Dendritic cell treated with granulocyte-macrophage colony-stimulating factor and Interleukin-4, amounts not matched to agents 40 ng/mL and 50 ng/mL, for 4 days (primary cell): Measurements from ENCODE around the gene NEIL1.
"Not testable (repeated sequence)": the region's sequence is repeated elsewhere in the genome, so short reads cannot be mapped to it uniquely, and the experiment has no call there.

Experiments
- H3K27ac Mint-ChIP-seq: one replicate; pipeline ENCODE4 v1.8.0; 2022; ENCODE audit warnings: mild to moderate bottlenecking, mixed read lengths
- H3K27me3 Mint-ChIP-seq: one replicate; pipeline ENCODE4 v1.8.0; 2022; ENCODE audit warnings: mild to moderate bottlenecking, mixed read lengths
- H3K36me3 Mint-ChIP-seq: one replicate; pipeline ENCODE4 v1.8.0; 2022; ENCODE audit warnings: low read depth, mixed read lengths
- H3K4me1 Mint-ChIP-seq: one replicate; pipeline ENCODE4 v1.8.0; 2022; ENCODE audit warnings: low read depth, mixed read lengths
- H3K4me3 Mint-ChIP-seq: one replicate; pipeline ENCODE4 v1.8.0; 2022; ENCODE audit warnings: mild to moderate bottlenecking, moderate library complexity, mixed read lengths
- H3K9me3 Mint-ChIP-seq: one replicate; pipeline ENCODE4 v1.8.0; 2022; ENCODE audit warnings: mixed read lengths
- intact Hi-C: fragments of 100-400 bp; cut with micrococcal nuclease; formaldehyde crosslinking; loops from one replicate; pipeline ENCODE4 v1.15.0; 2022

NEIL1 gene

DNA sequence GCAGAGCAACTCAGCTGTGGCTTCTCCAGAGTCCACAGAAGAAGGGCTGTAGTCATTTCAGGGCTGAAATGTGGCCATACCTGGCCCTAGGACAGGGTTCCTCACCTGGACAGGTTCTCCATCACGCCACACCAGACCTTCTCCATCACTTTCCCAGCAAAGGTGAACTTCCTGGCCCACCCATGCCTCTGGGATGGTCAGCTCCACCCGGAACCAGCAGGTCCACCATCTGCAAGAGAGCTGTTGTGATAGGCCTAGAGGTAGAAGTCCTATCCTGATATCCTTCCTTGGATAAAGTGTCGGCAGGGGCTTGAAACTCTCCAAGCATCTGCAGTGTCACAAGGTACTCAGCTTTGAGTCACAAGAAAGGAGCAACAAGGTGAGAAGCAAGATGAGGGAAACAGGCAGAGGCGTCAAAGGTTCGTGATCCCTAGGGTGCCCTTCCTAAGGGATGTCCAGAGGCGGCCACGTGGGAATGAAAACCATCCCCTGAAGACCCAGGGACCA, 20.6 kb downstream of the NEIL1 start:
- no peaks in the 10 kb centered on the region for H3K9me3 Mint-ChIP-seq
- no peaks in the 10 kb centered on the region for H3K27me3 Mint-ChIP-seq
- peaks cover 23% of the 10 kb centered on the region for H3K4me1 Mint-ChIP-seq
- peaks cover 95% of the 10 kb centered on the region for H3K36me3 Mint-ChIP-seq
- H3K27ac Mint-ChIP-seq, result peak overlapping the region; percentile 97
- H3K4me3 Mint-ChIP-seq, result peak overlapping the region; percentile 85
- intact Hi-C loops, result loop anchor here (5.0 kb wide), 1 partner anchor 275 kb away; the partner anchor contains the start of gene IMP3

- peaks cover 23% of the 10 kb centered on the region for H3K4me1 Mint-ChIP-seq
- H3K27ac Mint-ChIP-seq, result peak within 1 kb of the TSS; percentile 97
- H3K36me3 Mint-ChIP-seq, result peaks cover 95% of the 10 kb centered on the region
- H3K27me3 Mint-ChIP-seq, result no peaks in the 10 kb centered on the region
- intact Hi-C loops, result loop anchor here (5.0 kb wide), 1 partner anchor 274 kb away; the partner anchor contains the start of gene IMP3
- H3K4me3 Mint-ChIP-seq, result peak within 1 kb of the TSS; percentile 85
- H3K9me3 Mint-ChIP-seq, result no peaks in the 10 kb centered on the region
These were observed 21.3 kb downstream of the NEIL1 start, which contains the start of gene MAN2C1 for GRCh38 chr15:75367913-75368688. Gene MAN2C1, minus strand, starts transcription at chr15:75368607. Its CDS starts 24 bp downstream, at chr15:75368583.

GRCh38 chr15:75368689-75369239, 21.9 kb downstream of the NEIL1 start:
- no peaks in the 10 kb centered on the region for H3K9me3 Mint-ChIP-seq
- peak overlapping the region; percentile 85 for H3K4me3 Mint-ChIP-seq
- H3K27me3 Mint-ChIP-seq, result no peaks in the 10 kb centered on the region
- peak overlapping the region; percentile 97 for H3K27ac Mint-ChIP-seq
- peaks cover 23% of the 10 kb centered on the region for H3K4me1 Mint-ChIP-seq
- peaks cover 94% of the 10 kb centered on the region for H3K36me3 Mint-ChIP-seq
- intact Hi-C loops, result loop anchor here (5.0 kb wide), 1 partner anchor 274 kb away; the partner anchor contains the start of gene IMP3

DNA sequence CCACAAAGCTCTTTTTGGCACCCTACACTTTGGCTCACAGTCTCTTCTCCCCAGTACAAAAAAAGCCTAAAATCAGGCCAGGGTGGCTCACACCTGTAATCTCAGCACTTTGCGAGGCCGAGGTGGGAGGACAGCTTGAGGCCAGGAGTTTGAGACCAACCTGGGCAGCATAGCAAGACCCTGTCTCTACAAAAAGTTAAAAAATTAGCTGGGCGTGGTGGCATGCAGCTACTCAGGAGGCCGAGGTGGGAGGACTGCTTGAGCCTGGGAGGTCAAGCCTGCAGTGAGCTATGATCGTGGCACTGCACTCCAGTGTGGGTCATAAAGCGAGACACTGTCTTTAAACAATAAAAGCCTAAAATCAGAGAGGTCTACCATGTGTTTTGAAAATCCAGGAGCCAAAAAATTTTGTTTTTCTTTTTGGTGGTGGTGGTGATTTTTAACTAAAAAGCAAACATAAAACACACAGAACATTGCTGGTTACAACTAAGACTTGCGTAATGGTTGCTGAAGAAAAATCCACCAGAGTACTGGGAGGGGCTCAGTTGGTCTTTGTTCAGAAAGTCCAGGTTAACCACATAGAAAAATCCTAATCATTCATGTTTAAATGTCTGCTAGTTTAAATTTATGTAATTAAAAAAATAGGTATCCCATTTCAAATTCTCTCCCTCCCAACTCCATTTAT, 23.2 kb downstream of the NEIL1 start:
- peaks cover 94% of the 10 kb centered on the region for H3K36me3 Mint-ChIP-seq
- H3K4me3 Mint-ChIP-seq, result no peak overlapping the region
- no peaks in the 10 kb centered on the region for H3K9me3 Mint-ChIP-seq
- no peaks in the 10 kb centered on the region for H3K27me3 Mint-ChIP-seq
- intact Hi-C loops, result loop anchor here (5.0 kb wide), 1 partner anchor 272 kb away; the partner anchor contains the start of gene IMP3
- peaks cover 17% of the 10 kb centered on the region for H3K4me1 Mint-ChIP-seq
- H3K27ac Mint-ChIP-seq, result peak overlapping the region; percentile 25

DNA sequence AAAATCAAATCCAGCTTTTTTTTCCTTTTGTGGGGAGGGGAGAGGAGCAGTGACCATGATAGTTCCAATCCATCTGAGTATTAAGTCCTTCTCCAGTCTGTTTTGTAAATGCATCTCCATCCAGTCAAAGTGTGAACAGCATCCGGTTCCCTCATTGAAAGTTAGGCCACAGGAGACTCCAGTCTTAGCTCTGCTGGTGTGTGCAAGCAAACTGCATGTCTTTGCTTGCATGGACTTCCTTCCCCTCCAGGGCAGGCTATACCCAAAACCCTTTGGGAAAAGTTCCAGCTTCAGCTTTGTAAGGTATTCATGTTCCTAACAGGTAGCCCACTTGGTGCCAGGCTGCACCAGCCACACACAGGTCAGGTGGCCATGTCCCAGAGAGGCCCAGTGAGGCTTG, 24.6 kb downstream of the NEIL1 start:
- Mint-ChIP-seq H3K4me3 (no peak overlapping the region), H3K27me3 (no peaks in the 10 kb centered on the region), H3K27ac (no peak overlapping the region), H3K9me3 (no peaks in the 10 kb centered on the region), H3K36me3 (peaks cover 94% of the 10 kb centered on the region), H3K4me1 (peaks cover 17% of the 10 kb centered on the region)
- intact Hi-C loops, result no loop called here

DNA sequence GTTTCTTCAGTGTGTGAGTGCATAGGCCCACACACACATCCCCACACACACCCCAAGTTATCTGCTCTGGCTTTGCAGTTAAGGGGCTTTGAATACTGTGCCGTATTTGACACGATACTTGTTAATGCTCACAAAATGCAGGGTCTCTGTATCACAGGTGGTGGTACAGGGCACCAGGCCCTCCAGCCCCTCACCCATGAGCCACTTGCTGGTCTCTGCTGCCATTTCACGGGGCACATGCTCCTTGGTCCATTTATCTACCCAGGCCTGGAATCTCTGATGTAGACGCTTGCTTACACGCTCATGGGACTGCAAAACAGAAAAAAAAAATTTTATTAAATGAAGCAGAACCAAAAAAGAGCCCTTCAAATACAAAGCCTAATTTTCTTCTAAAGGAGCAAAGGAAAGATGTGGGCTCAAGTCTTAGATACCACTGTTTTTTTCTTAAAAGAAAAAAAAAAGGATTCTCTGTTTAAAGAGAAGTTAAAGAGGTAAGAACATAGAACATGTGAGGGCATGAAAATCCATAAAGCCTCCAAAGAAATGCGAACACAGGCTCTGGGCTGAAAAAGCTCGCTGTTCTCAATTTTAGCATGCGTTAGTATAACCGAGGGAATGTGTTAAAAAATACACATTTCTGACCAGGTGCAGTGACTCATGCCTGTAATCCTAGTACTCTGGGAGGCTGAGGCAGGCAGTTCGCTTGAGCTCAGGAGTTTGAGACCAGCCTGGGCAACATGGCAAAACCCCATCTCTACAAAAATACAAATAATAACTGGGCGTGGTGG, 25.3 kb downstream of the NEIL1 start:
- peaks cover 94% of the 10 kb centered on the region for H3K36me3 Mint-ChIP-seq

GRCh38 chr15:75380773-75381172, 33.9 kb downstream of the NEIL1 start:
- Mint-ChIP-seq H3K27ac (no peak overlapping the region), H3K9me3 (no peaks in the 10 kb centered on the region), H3K4me1 (no peaks in the 10 kb centered on the region), H3K4me3 (no peak overlapping the region), H3K36me3 (peaks cover 93% of the 10 kb centered on the region), H3K27me3 (no peaks in the 10 kb centered on the region)
- intact Hi-C loops, result no loop called here

More for the DNA sequence above, 25.3 kb downstream of the NEIL1 start:
- H3K27me3 Mint-ChIP-seq, result no peaks in the 10 kb centered on the region
- H3K27ac Mint-ChIP-seq, result no peak overlapping the region
- peaks cover 17% of the 10 kb centered on the region for H3K4me1 Mint-ChIP-seq
- intact Hi-C loops, result no loop called here
- H3K9me3 Mint-ChIP-seq, result no peaks in the 10 kb centered on the region
- no peak overlapping the region for H3K4me3 Mint-ChIP-seq

DNA sequence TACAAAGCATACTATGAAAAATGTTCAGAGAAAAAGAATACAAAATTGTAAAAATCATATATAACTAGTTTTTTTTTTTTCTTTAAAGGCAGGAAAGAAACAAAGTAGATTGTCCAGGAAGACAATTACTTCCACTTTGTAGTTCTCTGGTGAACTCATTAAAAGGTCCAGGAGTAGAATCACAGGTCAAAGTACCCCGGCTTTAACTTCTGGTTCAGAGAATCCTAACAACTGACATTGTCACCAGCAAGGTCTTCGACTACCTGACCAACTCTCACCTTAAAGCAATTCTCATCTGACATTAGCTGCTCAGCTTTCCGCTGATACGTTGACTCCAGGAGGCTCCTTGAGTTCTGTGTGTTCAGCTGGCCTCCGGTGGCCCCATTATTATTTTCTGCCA, 37.1 kb downstream of the NEIL1 start:
- H3K4me1 Mint-ChIP-seq, H3K9me3 Mint-ChIP-seq, H3K27me3 Mint-ChIP-seq, H3K4me3 Mint-ChIP-seq, intact Hi-C loops, H3K27ac Mint-ChIP-seq: not testable (repeated sequence)
- H3K36me3 Mint-ChIP-seq, result peaks cover 97% of the 10 kb centered on the region

- Mint-ChIP-seq H3K9me3 (no peaks in the 10 kb centered on the region), H3K36me3 (peaks cover 96% of the 10 kb centered on the region), H3K27ac (no peak overlapping the region), H3K4me1 (no peaks in the 10 kb centered on the region), H3K4me3 (no peak overlapping the region), H3K27me3 (no peaks in the 10 kb centered on the region)
- intact Hi-C loops, result no loop called here
These were observed 43.0 kb downstream of the NEIL1 start for GRCh38 chr15:75389791-75390382.

DNA sequence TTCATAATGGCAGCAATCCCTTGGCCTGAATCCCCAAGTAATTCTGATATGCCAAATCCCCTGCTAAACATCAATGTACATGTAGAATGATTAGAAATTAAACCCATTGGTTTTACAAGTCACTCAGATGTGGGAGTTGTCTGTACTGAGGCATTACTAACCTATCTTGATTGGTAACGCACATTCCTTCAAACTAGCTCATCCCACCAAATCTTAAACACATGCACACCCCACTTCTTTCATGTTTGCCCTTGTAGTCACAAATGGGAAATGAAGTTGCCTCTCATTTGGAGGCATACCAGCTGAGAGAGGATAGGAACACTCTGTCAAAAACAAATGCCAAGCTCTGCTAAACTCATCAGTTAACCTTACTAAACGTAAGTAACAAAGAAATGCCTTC, 50.7 kb downstream of the NEIL1 start:
- H3K36me3 Mint-ChIP-seq, result peaks cover 98% of the 10 kb centered on the region
- no peaks in the 10 kb centered on the region for H3K9me3 Mint-ChIP-seq
- no peaks in the 10 kb centered on the region for H3K4me1 Mint-ChIP-seq
- no peak overlapping the region for H3K27ac Mint-ChIP-seq
- intact Hi-C loops, result no loop called here
- no peak overlapping the region for H3K4me3 Mint-ChIP-seq
- no peaks in the 10 kb centered on the region for H3K27me3 Mint-ChIP-seq

GRCh38 chr15:75403892-75404291, 57.1 kb downstream of the NEIL1 start:
- Mint-ChIP-seq H3K9me3 (no peaks in the 10 kb centered on the region), H3K27ac (no peak overlapping the region), H3K4me1 (no peaks in the 10 kb centered on the region), H3K4me3 (no peak overlapping the region), H3K36me3 (peaks cover 100% of the 10 kb centered on the region), H3K27me3 (no peaks in the 10 kb centered on the region)
- intact Hi-C loops, result no loop called here
